ENCODE measurements around the gene KRTAP6-1. TPM values are rescaled to one million over a fixed set of nuclear protein-coding genes. Genes with fewer than 3 reads are reported as not detected.

KRTAP6-1 gene
- total RNA-seq, 2 donors from 2014 or later, result not detected

GRCh38 chr21:30620522-30620921, 6.8 kb upstream of the KRTAP6-1 start, which contains the start of gene KRTAP20-4:
KRTAP20-4 (plus strand) TSS chr21:30620627.
- Histone ChIP-seq H3K27me3 (no peaks in the 10 kb centered on the region), H3K4me3 (no peak within 1 kb of the TSS), H3K9me3 (no peaks in the 10 kb centered on the region), H3K4me1 (no peaks in the 10 kb centered on the region), H3K9ac (ENCODE audit: low read depth in 2 of 2, low read length in 2 of 2) (no peak within 1 kb of the TSS), H3K27ac (no peak within 1 kb of the TSS), H3K36me3 (no peaks in the 10 kb centered on the region)
- DNase-seq, result no peak
- intact Hi-C loops (cut with DNase I), result no loop called here
- TF ChIP-seq, protein P1, sequence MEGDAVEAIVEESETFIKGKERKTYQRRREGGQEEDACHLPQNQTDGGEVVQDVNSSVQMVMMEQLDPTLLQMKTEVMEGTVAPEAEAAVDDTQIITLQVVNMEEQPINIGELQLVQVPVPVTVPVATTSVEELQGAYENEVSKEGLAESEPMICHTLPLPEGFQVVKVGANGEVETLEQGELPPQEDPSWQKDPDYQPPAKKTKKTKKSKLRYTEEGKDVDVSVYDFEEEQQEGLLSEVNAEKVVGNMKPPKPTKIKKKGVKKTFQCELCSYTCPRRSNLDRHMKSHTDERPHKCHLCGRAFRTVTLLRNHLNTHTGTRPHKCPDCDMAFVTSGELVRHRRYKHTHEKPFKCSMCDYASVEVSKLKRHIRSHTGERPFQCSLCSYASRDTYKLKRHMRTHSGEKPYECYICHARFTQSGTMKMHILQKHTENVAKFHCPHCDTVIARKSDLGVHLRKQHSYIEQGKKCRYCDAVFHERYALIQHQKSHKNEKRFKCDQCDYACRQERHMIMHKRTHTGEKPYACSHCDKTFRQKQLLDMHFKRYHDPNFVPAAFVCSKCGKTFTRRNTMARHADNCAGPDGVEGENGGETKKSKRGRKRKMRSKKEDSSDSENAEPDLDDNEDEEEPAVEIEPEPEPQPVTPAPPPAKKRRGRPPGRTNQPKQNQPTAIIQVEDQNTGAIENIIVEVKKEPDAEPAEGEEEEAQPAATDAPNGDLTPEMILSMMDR (IDR thresholded peaks at IDR 0.05), result no peak

GRCh38 chr21:30620080-30620479, 6.3 kb upstream of the KRTAP6-1 start:
- no peak for DNase-seq
- Histone ChIP-seq H3K9ac (ENCODE audit: low read depth in 2 of 2, low read length in 2 of 2) (no peak overlapping the region), H3K9me3 (no peaks in the 10 kb centered on the region), H3K27ac (no peak overlapping the region), H3K36me3 (no peaks in the 10 kb centered on the region), H3K4me3 (no peak overlapping the region), H3K27me3 (no peaks in the 10 kb centered on the region), H3K4me1 (no peaks in the 10 kb centered on the region)
- TF ChIP-seq, protein P1 (IDR thresholded peaks at IDR 0.05), result no peak
- intact Hi-C loops (cut with DNase I), result no loop called here

DNA sequence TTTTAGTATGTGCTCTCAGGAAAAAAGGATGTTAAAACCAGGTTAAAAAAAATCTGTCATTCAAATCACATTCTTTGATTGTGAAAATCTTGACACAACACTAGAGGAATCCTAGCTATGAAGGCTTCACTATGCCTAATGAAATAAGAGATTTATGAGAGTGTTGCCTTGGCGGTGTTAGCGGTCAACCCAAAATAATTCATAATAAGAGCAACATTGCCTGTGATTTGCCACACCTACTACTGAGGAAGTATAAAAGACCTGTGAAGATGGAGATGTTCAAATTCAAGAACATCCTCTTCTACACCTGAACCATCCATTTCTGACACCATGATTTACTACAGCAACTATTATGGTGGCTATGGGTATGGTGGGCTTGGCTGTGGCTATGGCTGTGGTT, 2.4 kb upstream of the KRTAP6-1 start, which contains the start of gene KRTAP20-1:
TSS of gene KRTAP20-1 (plus strand) at position 301 of the 400 bp plus-strand sequence. CDS start at position 331, 30 bp downstream.
- no peaks in the 10 kb centered on the region for H3K36me3 ChIP-seq
- TF ChIP-seq, protein P1 (IDR thresholded peaks at IDR 0.05), result no peak
- H3K9ac ChIP-seq (ENCODE audit: low read depth in 2 of 2, low read length in 2 of 2), result no peak within 1 kb of the TSS
- H3K9me3 ChIP-seq, result no peaks in the 10 kb centered on the region
- no peak within 1 kb of the TSS for H3K27ac ChIP-seq
- no peak for DNase-seq
- no peaks in the 10 kb centered on the region for H3K27me3 ChIP-seq
- intact Hi-C loops (cut with DNase I), result no loop called here
- no peaks in the 10 kb centered on the region for H3K4me1 ChIP-seq
- H3K4me3 ChIP-seq, result no peak within 1 kb of the TSS

DNA sequence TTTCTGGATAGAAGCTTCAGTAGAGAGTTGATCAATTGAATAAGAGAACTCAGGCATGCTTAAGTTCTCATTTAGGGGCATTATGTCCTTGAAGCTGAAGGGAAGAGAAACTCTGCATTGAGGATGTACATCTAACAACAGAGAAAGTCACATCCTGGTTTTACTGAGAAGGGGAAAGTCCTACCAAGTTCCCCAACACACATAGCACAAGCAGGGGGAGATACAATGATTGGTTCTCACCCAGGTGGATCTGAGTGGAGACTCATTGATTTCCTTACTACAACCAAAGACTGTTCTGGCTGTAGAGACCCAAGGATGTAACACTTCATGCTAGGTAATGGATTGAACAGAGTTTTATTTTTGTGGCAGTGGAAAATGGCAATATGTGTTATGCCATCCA, 1.5 kb upstream of the KRTAP6-1 start:
- Histone ChIP-seq H3K4me3 (no peak overlapping the region), H3K27ac (no peak overlapping the region), H3K4me1 (no peaks in the 10 kb centered on the region), H3K9me3 (no peaks in the 10 kb centered on the region), H3K27me3 (no peaks in the 10 kb centered on the region), H3K9ac (ENCODE audit: low read depth in 2 of 2, low read length in 2 of 2) (no peak overlapping the region), H3K36me3 (no peaks in the 10 kb centered on the region)
- DNase-seq, result no peak
- intact Hi-C loops (cut with DNase I), result no loop called here
- TF ChIP-seq, protein P1 (IDR thresholded peaks at IDR 0.05), result no peak

- intact Hi-C loops (cut with DNase I), result no loop called here
- TF ChIP-seq, protein P1 (IDR thresholded peaks at IDR 0.05), result no peak
- DNase-seq, result no peak
Measured at GRCh38 chr21:30612132-30612531, 1.6 kb downstream of the KRTAP6-1 start.

More at GRCh38 chr21:30612132-30612531, 1.6 kb downstream of the KRTAP6-1 start:
- H3K9me3 ChIP-seq, result peaks cover 2% of the 10 kb centered on the region
- H3K4me3 ChIP-seq, result no peak overlapping the region
- no peak overlapping the region for H3K27ac ChIP-seq
- H3K9ac ChIP-seq (ENCODE audit: low read depth in 2 of 2, low read length in 2 of 2), result no peak overlapping the region
- no peaks in the 10 kb centered on the region for H3K27me3 ChIP-seq
- no peaks in the 10 kb centered on the region for H3K36me3 ChIP-seq
- no peaks in the 10 kb centered on the region for H3K4me1 ChIP-seq
